ENCODE results near the gene ITGBL1.

ITGBL1 gene

DNA sequence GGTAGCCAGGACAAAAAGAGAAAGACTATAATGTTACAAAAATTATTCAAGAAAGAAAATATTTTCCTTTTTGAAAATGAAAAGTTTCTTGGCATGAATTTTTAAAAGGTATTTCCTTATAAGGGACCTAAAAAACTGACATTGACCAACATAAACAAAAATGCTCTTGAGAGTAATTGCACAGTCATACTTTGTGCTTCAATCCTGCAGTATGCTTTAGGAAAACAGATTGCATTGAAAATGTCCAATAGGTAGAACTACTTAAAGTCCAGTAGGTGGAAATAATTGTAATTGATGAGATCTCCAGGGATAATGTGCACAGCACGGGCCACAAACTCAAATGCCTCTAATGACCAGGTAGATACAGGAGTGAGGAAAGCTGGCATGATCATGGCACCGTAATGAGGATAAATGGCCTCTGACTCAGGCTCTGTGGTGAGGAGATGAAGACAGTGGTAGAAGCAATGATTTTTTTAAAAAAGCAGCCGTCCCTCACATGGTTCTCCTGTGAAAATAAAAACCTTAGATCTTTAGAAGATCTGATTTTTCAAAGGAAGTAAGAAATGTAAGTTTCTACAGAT lies 278.0 kb downstream of the ITGBL1 start:
- in situ Hi-C loops (cut with MboI; ENCODE audit: low sequenced_read_pairs) = no loop called here

DNA sequence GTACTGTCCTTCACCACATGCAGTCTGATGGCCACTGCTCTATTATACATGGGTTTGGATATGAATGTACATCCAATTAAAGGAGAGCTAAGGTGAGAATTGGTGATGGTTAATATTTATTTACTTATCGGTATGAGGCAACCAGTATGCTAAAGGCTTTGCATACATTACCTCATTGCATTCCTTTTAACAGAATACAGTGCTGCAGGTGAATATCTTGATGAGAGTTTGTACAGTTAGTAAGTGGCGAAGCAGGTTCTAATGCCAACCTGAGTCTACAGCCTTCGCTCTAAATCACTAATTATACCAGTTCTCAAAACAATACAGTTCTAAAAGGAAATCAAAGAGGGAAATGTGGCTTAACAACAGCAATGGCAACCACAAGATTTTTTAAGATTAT lies 284.1 kb downstream of the ITGBL1 start:
- in situ Hi-C loops (cut with MboI; ENCODE audit: low sequenced_read_pairs) = no loop called here

GRCh38 chr13:101738336-101738735 lies 285.9 kb downstream of the ITGBL1 start:
- in situ Hi-C loops (cut with MboI; ENCODE audit: low sequenced_read_pairs) = no loop called here

DNA sequence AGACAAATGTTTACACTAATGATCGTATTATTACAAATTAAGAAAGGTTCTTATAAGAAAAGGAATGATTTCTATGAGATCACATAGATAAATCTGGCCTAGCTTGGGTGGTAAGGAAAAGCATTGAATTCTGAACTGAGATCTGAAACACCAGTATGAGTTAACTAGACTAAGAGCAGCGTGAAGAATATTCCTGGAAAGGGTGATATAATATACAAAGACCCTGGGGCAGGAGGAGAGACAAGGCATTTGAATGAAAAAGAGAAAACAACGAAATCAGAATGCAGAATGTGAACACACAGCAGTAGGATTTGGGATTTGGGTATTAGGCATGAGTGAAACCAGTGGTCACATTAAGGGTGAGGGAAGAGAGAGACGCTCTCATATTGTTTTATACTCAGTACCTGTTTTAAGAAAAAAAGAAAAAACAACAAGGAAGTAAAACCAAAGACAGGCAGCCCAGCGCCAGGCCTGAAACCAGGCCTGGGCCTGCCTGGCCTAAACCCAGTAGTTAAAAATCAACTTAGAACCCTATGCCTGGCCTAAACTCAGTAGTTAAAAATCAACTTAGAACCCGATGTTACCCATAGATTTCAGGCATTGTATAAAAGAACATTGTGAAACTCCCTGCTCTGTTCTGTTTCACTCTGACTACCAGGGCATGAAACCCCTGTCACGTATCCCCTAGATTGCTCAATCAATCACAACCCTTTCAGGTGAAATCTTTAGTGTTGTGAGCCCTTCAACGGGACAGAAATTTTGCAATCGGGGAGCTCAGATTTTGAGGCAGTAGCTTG lies 287.1 kb downstream of the ITGBL1 start:
- in situ Hi-C loops (cut with MboI; ENCODE audit: low sequenced_read_pairs) = no loop called here

GRCh38 chr13:101746513-101746912 lies 294.0 kb downstream of the ITGBL1 start:
- in situ Hi-C loops (cut with MboI; ENCODE audit: low sequenced_read_pairs) = no loop called here

DNA sequence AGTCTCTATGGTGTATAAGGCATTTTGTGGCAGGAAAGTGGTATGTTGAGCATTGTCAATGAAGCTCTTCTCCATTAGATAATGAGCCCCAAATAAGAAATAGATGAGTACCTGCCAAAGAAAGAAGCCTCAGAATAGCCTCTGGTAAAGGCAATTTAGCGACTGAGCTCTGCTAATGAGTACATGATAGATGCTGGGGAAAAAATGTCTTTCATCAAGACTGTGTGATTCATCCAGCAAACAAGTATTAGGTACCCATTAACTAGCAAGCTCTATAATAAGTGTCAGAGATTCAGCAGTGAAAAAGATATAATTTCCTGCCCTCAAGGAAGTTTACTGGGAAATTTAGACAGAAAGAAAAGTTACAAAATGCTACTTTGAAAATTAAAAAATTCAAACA lies 294.6 kb downstream of the ITGBL1 start:
- in situ Hi-C loops (cut with MboI; ENCODE audit: low sequenced_read_pairs) = no loop called here

GRCh38 chr13:101749584-101749983 lies 297.1 kb downstream of the ITGBL1 start:
- in situ Hi-C loops (cut with MboI; ENCODE audit: low sequenced_read_pairs) = no loop called here

DNA sequence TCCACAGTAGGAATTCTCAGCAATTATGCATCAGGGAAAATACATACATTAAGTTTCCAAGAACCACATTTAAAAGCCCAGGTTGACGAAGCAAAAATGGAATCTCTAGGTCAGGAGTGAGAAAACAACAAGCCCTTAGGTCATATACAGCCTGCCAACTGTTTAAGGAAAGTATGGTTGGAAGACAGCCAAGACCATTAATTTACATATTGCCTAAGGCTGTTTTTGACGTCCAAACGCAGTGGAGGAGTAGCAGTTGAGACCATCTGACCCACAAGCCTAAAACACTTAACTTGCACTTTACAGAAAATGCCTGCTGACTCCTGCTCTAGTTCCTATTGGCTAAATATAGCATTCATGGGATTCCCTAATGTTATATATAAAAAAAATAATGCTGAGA lies 299.0 kb downstream of the ITGBL1 start:
- in situ Hi-C loops (cut with MboI; ENCODE audit: low sequenced_read_pairs) = no loop called here

DNA sequence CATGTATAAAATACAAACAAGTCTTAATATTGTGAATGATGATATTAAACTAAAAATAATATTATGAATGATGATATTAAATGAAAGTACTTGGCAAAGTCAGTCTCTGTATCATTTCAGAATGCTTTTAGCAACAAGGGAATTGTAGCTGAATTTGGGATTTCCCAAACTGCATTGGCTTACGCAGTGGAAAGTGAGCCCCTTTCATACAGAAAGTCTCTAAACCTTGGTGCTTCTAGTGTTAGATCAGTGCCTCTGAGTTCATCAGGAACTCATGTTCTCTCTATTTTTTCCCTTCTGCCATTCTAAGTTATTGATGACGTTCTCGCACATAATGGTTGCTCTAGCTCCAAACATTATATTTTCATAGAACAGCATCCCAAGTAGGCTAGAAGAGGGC lies 300.0 kb downstream of the ITGBL1 start:
- in situ Hi-C loops (cut with MboI; ENCODE audit: low sequenced_read_pairs) = no loop called here

DNA sequence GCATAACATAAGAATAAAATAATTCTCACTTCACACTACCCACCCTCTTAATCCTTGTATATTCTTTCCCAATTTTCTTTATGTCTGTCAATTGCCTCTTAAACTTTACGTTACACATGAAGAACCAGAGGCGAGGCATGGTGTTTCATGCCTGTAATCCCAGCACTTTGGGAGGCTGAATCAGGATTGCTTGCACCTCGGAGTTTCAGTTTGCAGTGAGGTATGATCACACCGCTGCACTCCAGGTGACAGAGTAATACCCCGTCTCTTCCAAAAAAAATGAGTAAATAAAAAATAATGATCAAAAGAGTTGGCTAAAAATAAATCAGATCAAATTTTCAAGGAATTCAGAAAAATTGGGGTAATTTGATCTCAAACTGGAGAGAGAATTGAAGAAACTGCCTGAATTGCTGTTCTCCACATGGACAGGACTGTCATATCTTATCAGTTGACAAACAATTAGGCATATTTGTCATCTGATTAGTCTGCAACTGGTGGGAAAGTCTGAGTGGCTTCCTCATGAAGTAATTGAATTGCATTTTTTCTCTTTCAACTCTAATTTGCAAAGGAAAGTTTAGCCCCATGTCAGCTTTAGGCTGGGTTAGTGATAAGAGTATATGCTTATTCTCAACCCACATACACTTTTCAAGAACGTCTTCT lies 302.9 kb downstream of the ITGBL1 start:
- in situ Hi-C loops (cut with MboI; ENCODE audit: low sequenced_read_pairs) = no loop called here

- in situ Hi-C loops (cut with MboI; ENCODE audit: low sequenced_read_pairs) = no loop called here
These were observed 305.1 kb downstream of the ITGBL1 start for GRCh38 chr13:101757446-101758039.

GRCh38 chr13:101763191-101763590 lies 310.7 kb downstream of the ITGBL1 start:
- in situ Hi-C loops (cut with MboI; ENCODE audit: low sequenced_read_pairs) = no loop called here

Measured in HL-60/S4 treated with retinoic acid at 250 ng/mL for 4 days and 3 days (cell line).